Activated CD8-positive, alpha-beta memory T cell treated with anti-CD3 and anti-CD28 coated beads for 4 hours (primary cell): ENCODE results near the gene RERG.
"Not testable (repeated sequence)": the region's sequence is repeated elsewhere in the genome, so short reads cannot be mapped to it uniquely, and the experiment has no call there.

ENCODE experiments used
- DNase-seq, 2 donors: peaks; one replicate each; pipeline ENCODE4 v3.0.0-alpha.2; 2020; ENCODE audit warnings: low read depth in 2 of 2

RERG gene

DNA sequence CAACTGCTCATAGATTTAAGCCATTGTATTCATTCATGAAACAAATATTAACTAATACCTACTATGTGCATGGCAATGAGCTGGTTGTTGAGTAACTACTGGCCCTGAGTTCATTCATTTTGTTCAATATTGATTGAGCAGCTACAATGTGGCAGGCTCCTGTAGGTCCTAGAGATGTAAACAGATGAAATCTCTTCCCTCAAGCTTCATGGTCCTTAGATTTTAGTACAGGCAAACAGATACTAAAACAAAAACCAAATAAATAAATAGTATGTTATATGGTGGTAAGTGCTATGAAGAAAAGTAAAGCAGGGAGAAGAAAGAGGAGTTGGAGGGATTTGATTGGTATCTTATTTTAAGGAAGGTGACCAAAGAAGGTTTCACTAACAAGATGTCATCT is 77.8 kb downstream of the RERG start:
- DNase-seq, result no peak

DNA sequence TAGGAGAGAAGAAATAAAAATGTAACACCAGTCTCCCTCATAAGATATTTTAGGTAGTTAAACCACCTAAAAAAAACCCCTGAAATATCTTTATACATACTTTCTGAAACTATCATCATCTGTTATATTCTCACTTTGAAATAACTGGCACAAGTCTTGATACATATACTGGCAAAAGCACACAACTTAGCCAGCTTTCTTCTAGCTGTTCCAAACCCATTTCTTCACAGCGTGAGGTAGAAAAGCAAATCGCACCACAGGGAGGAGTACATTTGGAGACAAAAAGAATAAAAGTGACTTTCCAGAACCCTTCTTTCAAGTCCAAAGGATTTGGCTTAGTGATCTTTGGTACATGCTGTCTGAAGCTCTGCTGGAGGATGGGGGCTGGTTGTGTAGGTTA is 78.5 kb downstream of the RERG start:
- DNase-seq, result no peak

DNA sequence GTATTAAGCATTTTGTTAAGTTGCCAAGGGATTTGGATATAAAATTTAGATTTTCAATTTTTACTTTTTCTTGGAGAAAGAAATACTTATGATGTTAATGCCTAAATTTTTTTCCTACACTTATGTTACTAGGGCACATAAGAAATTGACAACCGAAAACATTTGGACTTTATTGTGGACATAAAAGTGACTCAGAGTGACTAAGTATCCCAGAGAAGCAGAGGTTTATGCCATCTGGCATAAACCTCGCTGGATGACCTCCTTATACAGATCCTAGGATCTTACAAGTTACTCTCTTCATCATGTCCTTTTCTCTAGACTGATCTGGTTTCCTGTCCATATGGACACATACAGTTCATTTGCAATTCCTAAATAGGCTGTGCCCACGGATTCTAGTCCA is 89.8 kb downstream of the RERG start:
- DNase-seq, result no peak

GRCh38 chr12:15130541-15130940 is 90.7 kb downstream of the RERG start:
- no peak for DNase-seq

DNA sequence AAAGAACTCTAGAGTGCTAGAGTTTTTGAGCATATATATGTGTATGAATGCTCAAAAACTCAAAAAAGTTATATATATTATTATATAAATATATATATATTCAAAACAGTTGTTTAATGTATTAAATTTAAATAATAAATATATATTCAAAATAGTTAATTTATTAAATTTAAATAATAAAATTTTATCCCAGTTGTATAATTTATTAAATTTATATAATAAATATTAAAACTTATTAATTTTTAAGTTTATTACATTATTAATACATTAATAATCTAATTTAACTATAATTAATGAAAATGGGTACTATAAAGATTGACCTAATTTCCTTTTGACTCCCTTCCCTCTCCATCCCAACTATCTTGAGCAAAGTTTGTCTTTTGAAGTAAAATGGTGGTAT is 97.8 kb downstream of the RERG start:
- DNase-seq, result no peak

DNA sequence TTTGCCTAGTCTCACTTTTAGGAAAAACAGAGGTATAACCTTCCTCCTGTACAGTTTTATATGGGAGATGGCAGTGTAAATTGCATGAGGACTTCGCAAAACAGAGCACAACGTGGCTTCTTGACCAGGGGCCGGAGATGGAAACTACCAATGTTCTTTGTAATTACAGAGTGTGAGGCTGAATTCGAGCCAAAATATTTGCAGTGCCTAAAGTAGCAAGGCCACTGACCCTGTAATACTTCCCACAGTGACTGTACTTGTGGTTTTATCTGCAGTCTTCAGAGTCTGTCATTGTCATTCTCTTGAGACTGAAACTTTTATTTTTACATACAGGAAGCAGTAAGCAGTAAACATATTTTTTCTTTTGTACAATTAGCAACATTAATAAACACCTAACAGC is 98.9 kb downstream of the RERG start:
- DNase-seq, result no peak

GRCh38 chr12:15118955-15119354 is 102.3 kb downstream of the RERG start:
- no peak for DNase-seq

DNA sequence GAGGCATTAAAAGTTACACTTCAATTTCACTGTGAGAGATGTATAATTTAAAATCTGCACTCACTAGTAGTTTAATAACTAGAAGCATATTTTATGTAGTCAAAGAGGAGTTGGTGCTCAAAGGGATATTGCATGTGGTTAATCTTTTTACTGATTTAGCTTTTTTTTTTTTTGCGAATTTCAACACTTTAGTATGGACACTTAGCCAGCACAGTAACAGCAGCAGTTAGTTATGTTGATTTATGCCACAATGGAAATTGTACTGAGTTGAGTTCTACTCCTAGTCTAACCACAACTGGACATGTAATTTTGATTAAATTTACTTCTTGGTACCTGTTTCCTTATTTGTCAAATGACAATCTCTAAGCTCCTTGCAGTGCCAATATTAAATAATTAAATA is 104.2 kb downstream of the RERG start:
- DNase-seq, result no peak

GRCh38 chr12:15116086-15116485 is 105.1 kb downstream of the RERG start:
- DNase-seq, result no peak

GRCh38 chr12:15115434-15115833 is 105.8 kb downstream of the RERG start:
- no peak for DNase-seq

- DNase-seq, result no peak
These were observed 106.7 kb downstream of the RERG start for GRCh38 chr12:15114501-15114900.

DNA sequence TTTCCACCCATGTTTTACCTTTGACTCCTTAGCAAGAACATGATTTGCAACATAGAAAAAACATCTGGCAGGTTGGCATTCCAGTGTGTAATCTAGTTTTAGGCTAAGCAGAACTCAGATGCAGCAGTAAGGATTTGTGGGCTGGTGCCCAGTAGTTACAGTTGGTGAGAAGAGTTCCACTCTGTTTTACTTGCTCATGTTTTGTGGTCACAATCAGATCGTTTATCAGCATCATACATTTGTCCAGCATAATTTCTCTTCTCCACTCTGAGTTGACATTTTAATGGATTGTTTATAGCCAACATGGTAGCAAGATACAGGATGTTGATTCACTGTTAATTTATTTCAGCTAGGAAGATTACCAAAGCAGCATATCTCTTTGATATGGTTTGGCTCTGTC is 128.4 kb downstream of the RERG start:
- no peak for DNase-seq

- no peak for DNase-seq
These were observed 130.8 kb downstream of the RERG start for GRCh38 chr12:15090441-15090840.

DNA sequence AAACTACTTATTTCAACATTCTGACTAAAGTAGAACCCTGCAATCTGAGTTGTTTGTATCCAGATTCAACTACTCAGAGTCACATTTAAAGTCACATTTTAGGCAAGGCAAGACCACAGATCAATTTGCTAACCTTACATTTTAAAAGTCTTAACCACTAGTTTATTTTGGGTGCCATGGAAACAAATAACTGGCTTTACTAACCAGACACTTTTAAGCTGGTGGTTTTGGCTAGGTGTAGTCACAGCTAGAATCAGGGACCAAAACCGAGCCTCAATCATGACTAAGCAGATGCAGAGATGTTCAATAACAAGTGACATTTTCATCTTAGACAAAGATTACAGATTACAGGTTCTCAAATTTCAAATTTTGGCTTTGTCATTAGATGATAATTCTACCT is 133.1 kb downstream of the RERG start:
- DNase-seq, result no peak

DNA sequence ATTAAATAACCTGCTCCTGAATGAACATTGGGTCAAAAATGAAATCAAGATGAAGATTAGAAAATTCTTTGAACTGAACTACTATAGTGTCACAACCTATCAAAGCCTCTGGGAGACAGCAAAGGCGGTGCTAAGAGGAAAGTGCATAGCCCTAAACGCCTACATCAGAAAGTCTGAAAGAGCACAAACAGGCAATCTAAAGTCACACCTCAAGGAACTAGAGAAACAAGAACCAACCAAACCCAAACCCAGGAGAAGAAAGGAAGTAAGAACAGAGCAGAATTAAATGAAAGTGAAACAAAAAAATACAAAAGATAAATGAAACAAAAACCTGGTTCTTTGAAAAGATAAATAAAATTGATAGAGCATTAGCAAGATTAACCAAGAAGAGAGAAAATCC is 143.5 kb downstream of the RERG start:
- DNase-seq, result not testable (repeated sequence)

GRCh38 chr12:15074351-15074750 is 146.9 kb downstream of the RERG start:
- no peak for DNase-seq

- no peak for DNase-seq
These were observed 162.1 kb downstream of the RERG start for GRCh38 chr12:15059123-15059522.
